Mucosa of stomach (tissue), 1 donor: Measurements from ENCODE around the gene FOXI3.

ENCODE experiments used
- H3K27me3 ChIP-seq: one replicate; pipeline ENCODE4 v1.7.0; 2013; ENCODE audit warnings: mild to moderate bottlenecking, low read length; ENCODE audit not compliant: control insufficient read depth, insufficient read depth
- H3K36me3 ChIP-seq: one replicate; pipeline ENCODE4 v1.7.0; 2013; ENCODE audit warnings: low read length; ENCODE audit not compliant: control insufficient read depth, insufficient read depth
- H3K4me1 ChIP-seq: one replicate; pipeline ENCODE4 v1.7.0; 2013; ENCODE audit warnings: mild to moderate bottlenecking, low read length; ENCODE audit not compliant: control insufficient read depth, insufficient read depth
- H3K4me3 ChIP-seq: one replicate; pipeline ENCODE4 v1.7.0; 2013; ENCODE audit warnings: low read length
- H3K9ac ChIP-seq: one replicate; pipeline ENCODE4 v1.7.0; 2013; ENCODE audit warnings: mild to moderate bottlenecking, low read length, moderate library complexity
- H3K9me3 ChIP-seq: one replicate; pipeline ENCODE4 v1.7.0; 2013; ENCODE audit warnings: mild to moderate bottlenecking, low read length, moderate library complexity; ENCODE audit not compliant: control insufficient read depth
- donor health status: Pancreatic carcinoma.

Gene FOXI3

GRCh38 chr2:88452565-88452905 is at the start of gene FOXI3:
TSS of gene FOXI3 (minus strand) at chr2:88452693. CDS start at chr2:88452535, 158 bp downstream.
- H3K9me3 ChIP-seq: no peaks in the 10 kb centered on the region
- H3K4me3 ChIP-seq: no peak within 1 kb of the TSS
- H3K36me3 ChIP-seq: no peaks in the 10 kb centered on the region
- no peak within 1 kb of the TSS for H3K9ac ChIP-seq
- H3K4me1 ChIP-seq: no peaks in the 10 kb centered on the region
- peaks cover 49% of the 10 kb centered on the region for H3K27me3 ChIP-seq

- Histone ChIP-seq H3K9me3 (no peaks in the 10 kb centered on the region), H3K36me3 (no peaks in the 10 kb centered on the region), H3K4me3 (no peak overlapping the region), H3K27me3 (no peaks in the 10 kb centered on the region), H3K4me1 (no peaks in the 10 kb centered on the region), H3K9ac (no peak overlapping the region)
These were observed 48.2 kb upstream of the FOXI3 start for GRCh38 chr2:88500691-88501090.

GRCh38 chr2:88499204-88499603 is 46.7 kb upstream of the FOXI3 start:
- H3K4me1 ChIP-seq: no peaks in the 10 kb centered on the region
- no peaks in the 10 kb centered on the region for H3K9me3 ChIP-seq
- H3K27me3 ChIP-seq: no peaks in the 10 kb centered on the region
- H3K4me3 ChIP-seq: no peak overlapping the region
- H3K36me3 ChIP-seq: no peaks in the 10 kb centered on the region
- no peak overlapping the region for H3K9ac ChIP-seq

- Histone ChIP-seq H3K9me3 (no peaks in the 10 kb centered on the region), H3K27me3 (no peaks in the 10 kb centered on the region), H3K9ac (no peak overlapping the region), H3K36me3 (no peaks in the 10 kb centered on the region), H3K4me1 (no peaks in the 10 kb centered on the region), H3K4me3 (no peak overlapping the region)
These were observed 41.0 kb upstream of the FOXI3 start for GRCh38 chr2:88493481-88493880.

- Histone ChIP-seq H3K4me3 (no peak overlapping the region), H3K9ac (no peak overlapping the region), H3K9me3 (no peaks in the 10 kb centered on the region), H3K36me3 (no peaks in the 10 kb centered on the region), H3K27me3 (no peaks in the 10 kb centered on the region), H3K4me1 (no peaks in the 10 kb centered on the region)
These were observed 39.5 kb upstream of the FOXI3 start for GRCh38 chr2:88492002-88492401.

- Histone ChIP-seq H3K4me1 (no peaks in the 10 kb centered on the region), H3K9me3 (no peaks in the 10 kb centered on the region), H3K4me3 (no peak overlapping the region), H3K36me3 (no peaks in the 10 kb centered on the region), H3K27me3 (no peaks in the 10 kb centered on the region), H3K9ac (no peak overlapping the region)
These were observed 36.7 kb upstream of the FOXI3 start for GRCh38 chr2:88489181-88489580.

GRCh38 chr2:88483200-88483599 is 30.7 kb upstream of the FOXI3 start:
- Histone ChIP-seq H3K4me3 (no peak overlapping the region), H3K36me3 (no peaks in the 10 kb centered on the region), H3K4me1 (no peaks in the 10 kb centered on the region), H3K9me3 (no peaks in the 10 kb centered on the region), H3K9ac (no peak overlapping the region), H3K27me3 (no peaks in the 10 kb centered on the region)

GRCh38 chr2:88481691-88482336 is 29.3 kb upstream of the FOXI3 start:
- Histone ChIP-seq H3K9ac (no peak overlapping the region), H3K4me1 (no peaks in the 10 kb centered on the region), H3K9me3 (no peaks in the 10 kb centered on the region), H3K4me3 (no peak overlapping the region), H3K27me3 (no peaks in the 10 kb centered on the region), H3K36me3 (no peaks in the 10 kb centered on the region)

- no peaks in the 10 kb centered on the region for H3K4me1 ChIP-seq
- no peaks in the 10 kb centered on the region for H3K9me3 ChIP-seq
- no peaks in the 10 kb centered on the region for H3K27me3 ChIP-seq
- no peak overlapping the region for H3K9ac ChIP-seq
- no peak overlapping the region for H3K4me3 ChIP-seq
- no peaks in the 10 kb centered on the region for H3K36me3 ChIP-seq
These were observed 20.3 kb upstream of the FOXI3 start for GRCh38 chr2:88472811-88473210.

- Histone ChIP-seq H3K27me3 (no peaks in the 10 kb centered on the region), H3K9ac (no peak overlapping the region), H3K36me3 (no peaks in the 10 kb centered on the region), H3K4me3 (no peak overlapping the region), H3K4me1 (no peaks in the 10 kb centered on the region), H3K9me3 (no peaks in the 10 kb centered on the region)
These were observed 18.8 kb upstream of the FOXI3 start for GRCh38 chr2:88471083-88471942.

GRCh38 chr2:88469202-88470114 is 17.0 kb upstream of the FOXI3 start:
- Histone ChIP-seq H3K9ac (no peak overlapping the region), H3K4me1 (no peaks in the 10 kb centered on the region), H3K4me3 (no peak overlapping the region), H3K36me3 (no peaks in the 10 kb centered on the region), H3K9me3 (no peaks in the 10 kb centered on the region), H3K27me3 (no peaks in the 10 kb centered on the region)

- Histone ChIP-seq H3K4me3 (no peak overlapping the region), H3K36me3 (no peaks in the 10 kb centered on the region), H3K9ac (no peak overlapping the region), H3K27me3 (peaks cover 3% of the 10 kb centered on the region), H3K9me3 (no peaks in the 10 kb centered on the region), H3K4me1 (no peaks in the 10 kb centered on the region)
These were observed 11.7 kb upstream of the FOXI3 start for GRCh38 chr2:88464153-88464552.
